ENCODE measurements around the gene ICAM5.
"Not testable (repeated sequence)": the region's sequence is repeated elsewhere in the genome, so short reads cannot be mapped to it uniquely, and the experiment has no call there.

ICAM5 gene

DNA sequence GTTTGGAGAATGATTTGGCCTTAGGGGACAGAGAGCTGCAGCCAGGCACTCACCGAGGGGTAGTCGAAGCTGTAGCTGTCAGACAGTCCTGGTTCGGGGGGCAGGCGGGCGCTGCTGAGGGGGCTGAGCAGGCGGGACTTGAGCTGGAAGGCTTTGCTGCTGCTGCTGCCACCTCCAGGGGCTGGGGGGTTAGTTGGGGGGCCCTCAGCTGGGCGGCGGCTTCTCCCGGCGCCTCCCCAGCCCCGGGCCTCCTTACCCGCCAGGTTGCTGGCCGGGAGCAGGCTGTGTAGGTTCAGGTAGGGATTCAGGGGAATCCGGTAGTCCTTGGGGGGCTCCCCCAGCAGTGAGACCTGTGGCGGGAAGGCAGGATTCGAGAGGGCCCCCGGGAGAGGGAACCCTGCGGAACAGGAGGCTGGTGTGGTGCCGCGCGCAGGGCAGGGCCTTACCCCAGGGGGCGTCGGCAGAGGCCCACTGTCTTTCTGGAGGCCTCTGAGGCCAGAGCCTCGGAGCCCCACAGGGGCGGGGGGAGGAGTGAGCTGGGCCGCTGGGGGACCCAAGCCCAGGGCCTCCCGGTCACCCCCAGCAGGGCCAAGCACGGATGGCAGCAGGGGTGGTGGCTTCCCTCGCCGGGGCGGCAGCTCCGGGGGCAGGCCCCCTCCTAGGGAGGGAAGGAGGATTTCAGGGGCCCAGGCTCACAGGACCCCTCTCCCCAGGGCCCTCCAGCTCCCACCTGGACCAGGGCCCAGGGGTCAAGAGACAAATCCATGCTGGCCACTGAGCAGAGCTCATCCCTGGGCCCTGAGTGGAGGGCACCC lies 31.1 kb downstream of the ICAM5 start:
- no peak for DNase-seq (ENCODE audit: low read depth)

- DNase-seq (ENCODE audit: low read depth): no peak
Observed at GRCh38 chr19:10321417-10321797, 31.7 kb downstream of the ICAM5 start.

DNA sequence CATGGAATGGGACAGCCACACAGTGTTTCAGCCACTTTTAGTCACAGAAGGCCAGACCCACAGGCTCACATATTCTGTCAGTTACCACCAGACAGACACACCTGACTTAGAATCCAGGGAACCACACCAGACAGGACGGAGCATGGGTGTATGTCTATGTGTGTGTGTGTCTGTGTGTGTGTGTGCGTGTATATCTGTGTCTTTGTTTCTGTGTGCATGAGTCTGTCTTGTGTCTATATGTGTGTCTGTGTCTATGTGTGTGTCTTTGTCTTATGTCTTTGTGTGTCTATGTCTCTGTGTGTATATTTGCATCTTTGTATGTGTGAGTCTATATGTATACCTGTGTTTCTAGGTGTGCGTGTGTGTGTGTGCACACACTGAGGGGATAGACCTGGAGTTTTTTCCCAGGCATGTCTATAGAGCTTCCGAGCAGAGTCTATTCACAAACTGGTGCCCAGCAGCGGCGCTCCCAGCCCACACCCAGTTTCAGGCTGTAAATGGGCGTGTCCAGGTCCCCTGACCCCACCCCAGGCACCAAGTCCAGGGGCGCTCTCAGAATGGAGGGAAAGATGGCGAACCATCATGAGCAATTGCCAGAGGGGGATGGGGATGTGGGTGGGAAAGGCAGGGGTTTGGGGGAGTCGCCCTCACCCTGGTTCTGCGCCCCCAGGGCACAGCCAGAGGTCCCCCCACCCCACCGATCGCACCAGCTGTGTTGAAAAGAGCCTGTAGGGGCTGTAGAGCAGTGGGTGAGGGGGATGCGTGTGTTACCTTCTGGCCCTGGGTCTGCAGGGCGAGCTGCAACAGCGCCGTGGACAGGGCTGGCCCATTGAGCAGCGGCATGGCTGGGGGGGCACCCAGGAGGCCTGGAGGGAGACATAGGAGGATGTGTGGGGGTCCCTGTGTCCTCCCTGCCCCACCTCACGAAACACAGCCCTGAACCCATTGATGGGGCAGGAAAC lies 32.4 kb downstream of the ICAM5 start:
- DNase-seq (ENCODE audit: low read depth): no peak

- DNase-seq (ENCODE audit: low read depth): no peak
Observed at GRCh38 chr19:10325732-10326131, 36.0 kb downstream of the ICAM5 start.

DNA sequence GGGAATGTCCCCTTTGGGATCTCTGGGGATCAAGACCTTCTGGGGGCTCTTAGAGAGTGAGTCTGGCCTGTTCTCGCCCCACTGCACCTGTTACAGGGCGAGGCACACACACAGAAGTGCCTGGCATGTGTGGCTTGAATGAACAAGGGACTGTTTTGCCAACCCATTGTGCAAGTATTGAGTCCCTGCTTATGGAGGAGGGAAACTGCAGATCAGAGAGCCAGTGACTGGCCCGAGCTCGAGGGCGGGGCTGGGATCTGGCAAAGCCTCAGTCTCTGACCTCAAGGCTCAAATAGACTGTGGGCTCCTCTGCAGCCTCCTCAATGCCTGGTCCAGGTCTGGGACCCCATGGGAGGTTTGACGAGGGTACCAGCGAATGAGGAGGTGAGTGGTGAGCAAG lies 38.0 kb downstream of the ICAM5 start:
- DNase-seq (ENCODE audit: low read depth): no peak

- DNase-seq (ENCODE audit: low read depth): no peak
Observed at GRCh38 chr19:10328558-10329429, 39.0 kb downstream of the ICAM5 start.

DNA sequence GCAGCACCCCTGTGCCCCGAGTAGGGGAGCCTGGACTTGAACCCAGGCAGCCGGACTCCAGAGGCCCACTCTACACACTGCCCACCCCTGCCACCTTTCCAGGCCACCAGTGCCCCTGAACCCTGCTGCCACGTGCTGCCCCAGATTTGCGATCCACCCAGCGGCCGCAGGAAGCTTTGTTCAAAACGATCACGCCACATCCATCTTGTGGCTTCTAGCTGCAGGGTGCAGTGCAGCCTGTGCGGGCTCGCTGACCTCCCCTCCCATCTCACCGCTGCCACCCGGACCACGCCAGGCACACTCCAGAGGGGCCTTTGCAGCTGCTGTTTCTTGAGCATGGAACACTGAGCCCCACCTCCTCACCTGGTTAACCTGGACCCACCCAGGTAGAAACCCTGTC lies 39.8 kb downstream of the ICAM5 start:
- DNase-seq (ENCODE audit: low read depth): no peak

DNA sequence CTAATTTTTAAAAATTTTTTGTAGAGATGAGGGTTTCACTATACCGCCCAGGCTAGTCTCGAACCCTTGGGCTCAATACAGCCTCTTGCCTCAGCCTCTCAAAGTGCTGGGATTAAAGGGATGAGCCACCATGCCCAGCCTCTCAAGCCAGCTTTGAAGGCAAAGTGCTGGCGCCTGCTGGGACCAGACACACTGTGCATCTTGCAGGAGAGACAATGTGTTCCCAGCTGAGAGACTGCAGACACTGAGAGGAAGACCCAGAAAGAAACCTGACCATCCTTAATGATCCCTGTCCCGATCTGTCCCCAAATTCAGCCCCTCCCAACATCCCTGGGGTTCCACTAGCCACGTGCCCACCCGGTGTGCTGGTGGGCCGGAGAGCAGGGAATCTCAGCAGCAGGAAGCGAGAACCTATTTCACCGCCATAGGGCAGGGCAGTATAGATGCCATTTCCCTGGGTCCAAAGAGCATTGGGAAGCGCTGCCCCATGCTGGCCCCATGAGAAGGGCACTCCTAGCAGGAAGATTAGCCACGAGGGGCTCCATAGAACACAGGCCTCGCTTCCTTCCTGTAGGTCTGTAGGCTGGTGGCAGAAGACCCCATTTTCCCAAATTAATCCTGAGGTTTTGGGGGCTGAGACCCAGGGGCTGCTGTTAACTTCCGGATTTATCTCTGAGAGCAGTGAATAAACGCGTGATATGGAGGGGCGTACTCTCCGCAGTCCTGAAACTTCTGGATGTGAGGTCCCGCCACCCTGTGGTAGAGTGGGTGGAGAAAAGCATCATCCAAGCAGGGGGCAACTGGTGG lies 42.6 kb downstream of the ICAM5 start:
- DNase-seq (ENCODE audit: low read depth): peak; percentile 37

DNA sequence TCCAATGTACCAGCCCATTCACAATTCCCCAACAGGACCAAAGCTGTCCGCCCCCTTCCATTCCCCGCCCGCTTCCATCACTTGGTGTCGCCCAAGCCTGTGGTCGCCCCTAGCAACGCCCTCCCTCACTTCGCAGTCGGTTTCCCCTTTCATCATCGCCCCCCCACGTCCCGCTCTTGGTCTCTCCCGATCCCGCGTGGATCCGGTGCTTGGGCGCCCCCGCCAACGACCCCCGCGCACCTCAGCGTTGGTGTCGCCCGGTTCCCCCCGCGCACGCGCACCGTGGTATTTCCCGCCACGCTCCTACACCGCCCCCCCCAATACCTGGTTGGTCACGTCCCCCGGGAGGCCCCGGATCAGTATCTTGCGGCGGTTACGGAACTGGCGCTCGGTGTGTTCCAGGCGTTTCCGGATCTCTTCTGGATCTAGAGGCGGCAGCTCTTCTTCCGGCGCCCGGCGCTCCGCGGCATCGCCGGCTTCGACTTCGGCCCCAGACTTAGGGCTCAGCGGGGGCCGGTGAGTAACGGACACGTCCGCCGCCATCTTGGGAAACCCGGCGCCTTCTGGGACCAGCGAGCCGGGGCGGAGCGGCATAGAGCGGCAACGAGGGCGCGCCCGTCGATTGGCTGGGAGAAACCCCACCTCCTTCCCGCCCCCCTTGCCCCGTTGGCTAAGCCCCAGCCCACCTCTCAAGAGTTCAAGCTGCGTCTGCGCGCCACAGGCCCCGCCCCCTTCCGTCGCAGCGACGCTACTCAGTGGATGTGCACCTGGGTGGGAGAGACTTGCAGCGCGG lies 43.4 kb downstream of the ICAM5 start, which contains the start of gene RAVER1:
Gene RAVER1, minus strand, starts transcription at position 565 of the 793 bp plus-strand sequence. Its CDS starts 22 bp downstream, at position 543.
- DNase-seq (ENCODE audit: low read depth): peak; percentile 86

GRCh38 chr19:10333758-10334587 lies 44.2 kb downstream of the ICAM5 start:
- DNase-seq (ENCODE audit: low read depth): no peak

GRCh38 chr19:10334588-10335351 lies 45.0 kb downstream of the ICAM5 start:
- DNase-seq (ENCODE audit: low read depth): peak; percentile 84

DNA sequence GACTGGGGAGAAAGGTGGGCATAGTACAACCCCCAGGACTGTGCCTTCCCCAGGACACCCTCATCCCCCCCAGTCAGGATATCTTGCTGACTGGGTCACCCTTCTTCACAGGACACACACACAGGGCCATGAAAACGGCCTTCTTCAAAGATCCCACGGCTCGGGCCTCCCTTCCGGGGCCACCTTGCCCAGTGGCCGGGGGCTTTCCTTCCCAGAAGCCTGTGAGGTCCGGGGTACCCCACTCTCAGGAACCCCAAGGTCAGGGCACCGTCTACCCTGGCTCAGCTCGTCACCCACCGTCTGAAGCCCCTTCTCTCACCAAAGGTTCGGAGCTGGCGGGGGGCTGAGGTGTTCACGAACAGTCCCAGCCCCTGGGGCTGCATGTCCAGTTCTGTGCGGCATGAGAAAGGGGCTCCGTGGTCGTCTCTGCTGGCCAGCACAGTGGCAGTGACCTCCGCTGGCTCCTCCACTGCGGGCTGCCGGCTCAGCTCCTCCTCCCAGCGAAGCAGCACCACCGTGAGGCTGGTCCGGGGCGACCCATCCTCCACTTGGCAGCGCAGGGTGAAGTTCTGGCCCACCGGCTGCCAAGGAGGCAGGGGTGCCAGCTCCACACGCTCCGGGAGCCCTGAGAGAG lies 45.7 kb downstream of the ICAM5 start:
- DNase-seq (ENCODE audit: low read depth): no peak

GRCh38 chr19:10336725-10337124 lies 47.0 kb downstream of the ICAM5 start:
- not testable (repeated sequence) for DNase-seq (ENCODE audit: low read depth)

- no peak for DNase-seq (ENCODE audit: low read depth)
Observed at GRCh38 chr19:10338940-10339339, 49.2 kb downstream of the ICAM5 start.

GRCh38 chr19:10339380-10339960 lies 49.7 kb downstream of the ICAM5 start, which contains the start of gene ICAM3:
ICAM3 (minus strand) TSS chr19:10339624; CDS start chr19:10339614, 10 bp downstream.
- DNase-seq (ENCODE audit: low read depth): no peak

- DNase-seq (ENCODE audit: low read depth): no peak
Observed at GRCh38 chr19:10339977-10340376, 50.2 kb downstream of the ICAM5 start.

- DNase-seq (ENCODE audit: low read depth): no peak
Observed at GRCh38 chr19:10343495-10343894, 53.7 kb downstream of the ICAM5 start.

All from HS-5 (cell line).